Activated CD8-positive, alpha-beta memory T cell treated with anti-CD3 and anti-CD28 coated beads, Interleukin-2, amount 50 U/mL, for 1 hour (primary cell): ENCODE results near the gene ABT1.
"Not testable (repeated sequence)": the region's sequence is repeated elsewhere in the genome, so short reads cannot be mapped to it uniquely, and the experiment has no call there.

Experiments
- DNase-seq: peaks from one replicate; pipeline ENCODE4 v3.0.0-alpha.2; 2020; ENCODE audit errors: extremely low read depth

ABT1 gene

DNA sequence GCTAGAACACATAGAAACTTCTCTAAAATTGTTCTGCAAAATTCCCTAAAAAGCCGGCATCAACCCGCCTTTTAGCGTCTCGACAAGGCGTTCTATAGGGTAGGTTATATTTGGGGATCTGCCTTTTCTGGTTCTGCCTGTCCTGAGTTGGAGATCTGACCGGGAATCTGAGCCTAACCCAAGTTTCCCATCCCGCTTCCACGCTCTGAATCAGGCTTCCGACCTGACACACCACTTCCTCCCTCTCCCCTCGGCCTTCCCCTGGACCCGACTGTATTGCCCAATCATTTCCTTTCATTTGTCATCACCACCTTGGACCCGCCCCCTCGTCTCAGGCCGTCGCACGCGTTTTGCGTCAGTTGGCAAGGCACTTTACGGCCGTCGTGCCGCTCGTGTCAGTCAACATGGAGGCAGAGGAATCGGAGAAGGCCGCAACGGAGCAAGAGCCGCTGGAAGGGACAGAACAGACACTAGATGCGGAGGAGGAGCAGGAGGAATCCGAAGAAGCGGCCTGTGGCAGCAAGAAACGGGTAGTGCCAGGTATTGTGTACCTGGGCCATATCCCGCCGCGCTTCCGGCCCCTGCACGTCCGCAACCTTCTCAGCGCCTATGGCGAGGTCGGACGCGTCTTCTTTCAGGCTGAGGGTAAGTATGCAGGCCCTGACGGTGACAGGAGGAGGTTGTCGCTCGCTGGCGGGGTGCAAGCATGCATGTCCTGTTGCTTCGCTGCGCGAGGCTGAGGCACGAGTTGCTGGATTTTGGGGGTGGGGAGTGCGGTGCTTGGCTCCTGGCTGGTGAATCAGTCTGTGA is at the start of gene ABT1:
Gene ABT1, plus strand, starts transcription at position 375 of the 810 bp plus-strand sequence. Its CDS starts 30 bp downstream, at position 405.
- peak; percentile 91 for DNase-seq

DNA sequence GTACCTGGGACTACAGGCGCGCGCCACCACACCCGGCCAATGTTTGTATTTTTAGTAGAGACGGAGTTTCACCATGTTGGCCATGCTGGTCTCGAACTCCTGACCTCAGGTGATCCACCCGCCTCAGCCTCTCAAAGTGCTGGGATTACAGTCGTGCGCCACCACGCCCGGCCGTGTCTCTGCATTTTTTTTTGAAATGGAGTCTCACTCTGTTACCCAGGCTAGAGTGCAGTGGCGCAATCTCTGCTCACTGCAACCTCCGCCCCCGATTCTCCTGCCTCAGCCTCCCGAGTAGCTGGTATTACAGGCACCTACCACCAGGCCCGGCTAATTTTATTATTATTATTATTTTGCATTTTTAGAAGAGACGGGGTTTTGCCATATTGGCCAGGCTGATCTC is 49.4 kb upstream of the ABT1 start:
- DNase-seq: not testable (repeated sequence)

DNA sequence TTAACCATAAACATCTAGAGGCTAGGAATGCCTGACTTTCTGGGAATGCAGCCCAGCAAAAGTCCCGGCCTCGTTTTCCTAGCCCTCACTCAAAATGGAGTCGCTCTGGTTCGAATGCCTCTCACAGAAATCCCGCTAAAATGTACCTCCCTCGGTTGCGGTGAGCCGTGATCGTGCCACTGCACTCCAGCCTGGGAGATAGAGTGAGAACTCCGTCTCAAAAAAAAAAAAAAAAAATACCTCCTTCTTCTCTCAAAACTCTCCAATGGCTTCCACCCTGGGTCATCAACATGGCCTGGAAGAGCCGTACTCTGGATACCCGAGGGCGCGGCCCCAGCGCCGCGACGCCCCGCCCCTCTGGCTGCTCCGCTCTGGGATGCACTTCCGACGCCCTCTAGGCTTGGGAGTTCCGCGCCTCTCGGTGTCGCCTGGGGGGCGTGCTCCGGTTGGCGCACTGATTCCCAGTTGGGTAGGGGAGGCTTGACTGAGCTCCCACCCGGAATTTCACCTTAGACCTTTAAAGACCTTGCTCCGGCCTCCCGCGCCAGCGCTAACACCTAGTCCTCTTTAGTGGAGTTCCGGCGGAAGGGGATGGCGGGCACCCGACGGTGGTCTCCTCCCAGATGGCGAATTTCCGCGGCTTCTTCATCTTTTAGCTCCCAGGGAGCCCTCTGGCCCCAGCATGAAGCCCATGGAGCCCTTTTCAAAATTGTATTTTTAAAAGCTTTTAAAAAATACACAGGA is 46.3 kb upstream of the ABT1 start:
- DNase-seq: no peak

DNA sequence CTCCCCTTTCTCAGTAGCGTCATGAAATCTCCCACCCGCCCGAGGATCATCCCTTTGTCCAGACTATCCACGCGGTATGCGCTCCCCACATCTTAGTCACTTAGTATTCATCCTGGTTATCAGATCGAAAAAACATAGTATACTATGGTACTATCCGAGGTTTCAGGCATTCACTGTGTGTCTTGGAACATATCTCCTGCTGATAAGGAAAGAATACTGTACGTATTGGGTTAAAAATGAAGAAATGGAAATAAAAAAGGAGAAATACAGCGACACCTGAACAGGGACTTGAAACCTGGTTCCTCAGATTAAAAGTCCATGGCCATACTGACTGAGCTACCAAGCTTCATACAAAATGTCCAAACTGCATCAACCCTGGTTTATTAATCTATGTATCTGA is 44.5 kb upstream of the ABT1 start:
- DNase-seq: no peak

DNA sequence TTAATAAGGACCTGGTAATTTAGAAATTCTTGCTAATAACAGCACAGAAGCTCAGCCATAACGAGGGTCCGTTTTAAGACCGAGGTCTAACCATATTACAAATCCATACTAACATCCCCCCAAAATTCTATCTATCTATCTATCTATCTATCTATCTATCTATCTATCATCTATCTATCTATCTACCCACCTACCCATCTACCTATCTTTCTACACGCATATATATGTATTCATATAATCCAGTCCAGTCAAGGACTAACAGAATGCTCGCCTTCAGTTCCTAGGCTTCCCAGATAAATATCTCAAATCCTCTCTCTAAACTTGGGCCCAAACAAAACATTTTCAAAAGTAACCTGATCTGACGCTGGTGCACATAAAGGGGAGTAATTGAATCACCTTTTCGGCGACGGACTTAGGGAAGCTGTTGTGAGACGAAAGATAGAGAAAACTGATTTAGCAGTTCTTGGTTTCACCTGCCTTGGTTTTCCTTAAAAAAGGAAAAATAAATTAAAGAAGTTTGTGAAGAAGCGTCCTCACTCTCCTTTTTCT is 44.0 kb upstream of the ABT1 start:
- DNase-seq: no peak

DNA sequence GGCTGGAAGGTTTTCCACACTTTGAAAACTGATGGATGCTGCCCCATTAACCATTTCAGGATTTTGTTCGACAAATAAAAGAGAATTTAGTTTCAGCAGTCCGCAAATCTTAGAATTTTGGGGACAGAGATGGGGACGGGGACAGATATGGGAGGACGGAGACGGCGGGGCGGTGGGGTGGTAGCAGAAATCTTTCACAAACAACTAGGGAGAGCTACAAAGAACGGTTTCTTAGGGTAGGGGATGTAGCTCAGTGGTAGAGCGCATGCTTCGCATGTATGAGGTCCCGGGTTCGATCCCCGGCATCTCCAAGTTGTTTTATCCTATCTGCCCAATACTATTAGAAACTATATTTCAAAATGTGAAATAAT is 43.5 kb upstream of the ABT1 start:
- DNase-seq: no peak

DNA sequence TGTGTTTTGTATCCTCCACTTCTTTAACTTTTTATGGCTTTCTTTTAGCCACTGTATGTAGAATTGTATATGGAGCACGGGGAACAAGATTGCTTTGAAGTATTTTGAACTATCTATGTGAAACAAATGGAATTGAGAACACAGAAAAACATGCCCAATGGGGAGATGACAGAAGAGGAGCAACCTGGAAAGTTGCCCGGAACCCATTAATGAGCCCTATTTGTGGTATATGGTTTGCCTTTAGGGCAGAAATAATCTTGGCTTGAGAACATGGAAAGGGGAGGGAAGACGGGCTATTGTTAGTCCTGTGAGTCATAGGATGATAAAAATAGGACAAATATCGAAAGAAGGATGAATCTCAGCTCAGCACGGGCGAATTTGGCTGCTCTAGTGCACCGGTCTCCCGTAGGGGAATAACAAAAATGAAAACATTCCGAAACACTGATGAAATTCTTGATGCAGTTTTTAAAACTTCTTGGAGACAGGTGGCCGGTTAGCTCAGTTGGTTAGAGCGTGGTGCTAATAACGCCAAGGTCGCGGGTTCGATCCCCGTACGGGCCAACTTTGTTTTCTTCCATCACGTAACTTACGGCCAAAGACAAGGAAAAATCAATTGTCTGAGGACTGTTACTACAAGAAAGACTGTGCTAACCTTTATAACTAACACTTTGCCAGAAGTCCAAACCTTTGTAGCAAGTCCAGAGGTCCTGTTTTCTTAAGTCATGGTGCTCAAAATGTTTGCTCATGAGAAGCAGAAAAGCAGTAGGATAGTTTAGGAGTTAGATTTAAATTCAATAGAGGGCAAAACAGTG is 42.9 kb upstream of the ABT1 start:
- DNase-seq: no peak

DNA sequence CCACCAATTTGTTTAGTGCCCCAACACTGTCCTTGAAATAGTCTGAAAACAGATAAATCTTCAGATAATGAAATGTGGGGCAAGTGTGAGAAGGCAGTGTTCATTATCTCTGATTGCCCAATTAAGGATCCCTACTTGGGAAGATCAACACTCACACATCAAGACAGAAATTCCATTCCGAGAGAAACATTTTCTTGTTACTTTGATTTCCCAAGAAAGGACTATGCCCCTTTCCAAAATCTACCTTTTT is 42.4 kb upstream of the ABT1 start:
- DNase-seq: no peak

DNA sequence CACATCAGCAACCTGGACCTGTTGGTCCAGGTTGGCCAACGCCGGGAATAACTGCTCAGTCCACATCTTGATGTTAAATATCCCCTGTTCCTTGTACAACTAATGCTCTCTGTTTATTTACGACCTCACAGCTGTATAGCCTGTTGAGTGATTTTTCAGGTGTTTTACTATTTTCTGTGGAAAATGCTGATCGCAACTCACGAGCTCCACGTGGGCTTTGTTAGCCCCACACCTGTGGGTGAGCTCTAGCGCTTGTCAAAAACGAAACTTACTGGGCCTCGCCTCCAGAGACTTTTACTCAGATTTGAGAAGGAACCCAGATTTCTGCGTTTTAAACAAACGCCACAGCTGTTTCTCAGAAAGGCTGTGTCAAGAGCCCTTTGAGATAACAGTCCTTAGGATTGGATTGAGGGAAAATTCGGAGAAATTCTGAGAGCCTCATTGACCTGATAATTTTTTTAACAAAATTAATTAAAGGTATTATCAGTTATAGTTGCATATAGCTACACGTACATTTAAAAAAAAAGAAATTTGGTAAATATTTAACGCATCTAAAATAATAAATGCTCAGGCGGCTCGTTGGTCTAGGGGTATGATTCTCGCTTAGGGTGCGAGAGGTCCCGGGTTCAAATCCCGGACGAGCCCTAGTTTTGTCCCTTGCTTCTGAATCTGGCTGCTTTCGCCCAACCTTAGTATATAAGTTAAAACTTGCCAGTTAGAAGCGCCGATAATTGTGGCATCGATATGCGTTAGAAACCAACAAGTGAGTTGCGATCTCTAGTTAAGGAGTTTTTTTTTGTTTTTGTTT is 41.9 kb upstream of the ABT1 start:
- no peak for DNase-seq

DNA sequence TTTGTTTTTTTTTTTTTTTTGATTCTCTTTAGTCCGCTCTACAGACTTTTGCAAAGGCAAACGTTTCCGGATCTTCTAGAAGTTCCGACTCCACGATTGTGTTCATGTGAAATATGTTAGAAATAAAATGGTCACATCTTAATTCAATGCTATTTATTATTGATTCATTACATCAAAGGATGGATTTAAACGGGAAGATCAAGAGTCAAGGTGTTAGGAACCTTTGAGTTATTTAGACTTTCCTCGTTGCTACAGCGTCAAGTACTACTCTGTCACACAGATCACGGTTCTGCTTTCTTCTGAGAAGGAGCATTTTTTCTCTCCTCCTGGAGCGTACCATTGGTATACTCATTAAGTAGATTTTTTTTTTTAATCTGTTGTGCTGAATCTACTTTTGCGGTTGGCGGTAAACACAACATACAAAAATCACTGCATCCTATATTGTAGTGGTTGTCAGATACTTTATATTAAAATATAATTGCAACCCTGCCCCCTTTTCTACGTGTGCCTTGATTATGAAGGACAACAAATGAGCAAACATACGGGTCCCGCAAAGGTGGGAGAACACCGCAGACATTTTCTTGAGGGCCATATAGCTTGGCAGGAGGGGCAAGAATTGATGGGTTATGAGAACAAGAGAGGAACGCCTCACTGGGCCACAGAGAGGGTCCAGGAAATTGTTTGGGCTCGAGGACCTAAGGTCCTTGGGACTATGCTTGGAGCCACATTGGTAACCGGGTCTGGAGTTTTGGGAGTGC is 41.1 kb upstream of the ABT1 start:
- no peak for DNase-seq

DNA sequence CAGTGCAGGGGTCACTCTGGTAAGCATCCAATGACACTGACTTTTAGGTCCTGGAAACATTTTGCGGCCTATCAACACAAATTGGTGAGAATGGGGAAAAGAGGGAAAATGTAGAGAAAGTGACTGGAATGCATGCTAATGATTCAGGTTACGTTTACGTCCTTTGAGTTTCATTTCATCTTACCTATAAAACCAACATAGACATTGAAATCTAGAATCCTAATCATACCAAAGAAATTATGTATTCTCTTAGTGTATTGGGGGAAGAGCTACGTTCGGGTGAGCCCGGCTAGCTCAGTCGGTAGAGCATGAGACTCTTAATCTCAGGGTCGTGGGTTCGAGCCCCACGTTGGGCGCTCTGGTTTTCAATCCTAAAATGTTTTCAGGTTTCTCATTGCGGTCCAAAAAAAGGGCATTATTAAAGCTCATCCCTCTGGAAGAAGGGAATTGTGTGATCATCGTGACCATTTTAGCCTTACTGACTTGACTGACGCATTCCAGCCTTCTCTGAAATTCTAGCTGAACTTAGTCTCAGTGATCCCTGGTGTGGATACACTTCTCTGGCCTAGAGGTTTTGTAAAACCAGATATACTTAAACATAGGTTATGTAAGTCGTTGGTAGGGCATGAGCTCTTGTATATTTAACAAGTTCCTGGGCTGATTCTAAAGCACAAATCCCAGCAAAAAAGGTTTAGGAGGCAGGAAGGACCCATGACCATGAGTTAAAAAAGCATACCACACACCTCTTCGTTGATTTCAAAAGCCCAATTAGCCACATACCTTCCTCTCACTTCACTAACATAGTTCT is 40.3 kb upstream of the ABT1 start:
- DNase-seq: no peak

DNA sequence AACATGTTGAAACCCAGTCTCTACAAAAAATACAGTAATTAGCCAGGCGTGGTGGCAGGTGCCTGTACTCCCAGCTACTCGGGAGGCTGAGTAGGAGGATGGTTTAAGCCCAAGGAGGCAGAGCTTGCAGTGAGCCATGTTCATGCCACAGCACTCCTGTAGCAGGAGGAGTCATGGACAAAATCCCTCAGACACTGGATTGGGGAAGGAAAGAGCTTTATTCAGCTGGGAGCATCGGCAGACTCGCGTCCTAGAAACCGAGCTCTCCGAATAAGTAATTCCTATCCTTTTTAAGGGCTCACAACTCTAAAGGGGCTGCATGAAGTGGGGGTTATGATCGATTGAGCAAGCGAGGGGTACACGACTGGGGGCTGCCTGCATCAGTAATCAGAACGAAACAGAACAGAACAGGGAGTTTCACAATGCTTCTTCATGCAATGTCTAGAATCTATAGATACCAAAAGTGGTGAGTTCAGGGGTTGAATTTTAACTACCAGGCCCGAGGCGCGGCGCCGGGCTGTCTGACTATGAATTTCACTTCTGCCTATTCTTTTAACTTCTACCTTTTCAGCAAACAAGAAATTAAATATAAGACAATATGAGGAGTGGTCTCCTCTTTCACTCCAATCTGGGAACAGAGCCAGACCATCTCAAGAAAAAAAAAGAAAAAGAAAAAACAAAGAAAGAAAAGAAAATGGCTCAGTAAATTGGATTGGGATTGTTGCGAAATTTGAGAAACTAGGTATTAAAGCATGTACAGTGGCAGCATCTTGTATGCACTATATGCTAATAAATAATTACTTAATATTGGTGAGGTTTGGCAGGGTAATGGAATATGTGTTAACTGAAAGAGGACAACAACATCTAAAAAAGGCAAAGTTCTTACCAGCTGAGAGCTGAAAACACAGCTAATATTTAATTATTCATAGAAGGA is 35.0 kb upstream of the ABT1 start:
- DNase-seq: no peak

DNA sequence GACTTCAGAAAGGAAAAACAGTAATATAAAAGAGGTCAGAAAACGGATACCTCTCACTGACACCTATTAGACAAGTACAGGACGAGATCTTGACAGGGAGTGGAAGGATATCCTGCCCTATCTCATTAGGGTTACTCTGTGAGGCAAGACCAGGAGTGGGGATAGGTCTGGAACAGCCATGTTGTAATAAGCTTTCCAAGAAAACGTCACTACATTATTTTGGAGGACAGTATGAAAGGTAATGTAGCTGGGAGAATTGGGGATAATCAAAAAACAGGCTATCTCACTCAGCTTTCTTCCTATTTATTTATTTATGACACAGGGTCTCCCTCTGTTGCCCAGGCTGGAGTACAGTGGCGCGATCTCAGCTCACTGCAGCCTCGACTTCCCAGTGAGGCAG is 33.3 kb upstream of the ABT1 start:
- no peak for DNase-seq

DNA sequence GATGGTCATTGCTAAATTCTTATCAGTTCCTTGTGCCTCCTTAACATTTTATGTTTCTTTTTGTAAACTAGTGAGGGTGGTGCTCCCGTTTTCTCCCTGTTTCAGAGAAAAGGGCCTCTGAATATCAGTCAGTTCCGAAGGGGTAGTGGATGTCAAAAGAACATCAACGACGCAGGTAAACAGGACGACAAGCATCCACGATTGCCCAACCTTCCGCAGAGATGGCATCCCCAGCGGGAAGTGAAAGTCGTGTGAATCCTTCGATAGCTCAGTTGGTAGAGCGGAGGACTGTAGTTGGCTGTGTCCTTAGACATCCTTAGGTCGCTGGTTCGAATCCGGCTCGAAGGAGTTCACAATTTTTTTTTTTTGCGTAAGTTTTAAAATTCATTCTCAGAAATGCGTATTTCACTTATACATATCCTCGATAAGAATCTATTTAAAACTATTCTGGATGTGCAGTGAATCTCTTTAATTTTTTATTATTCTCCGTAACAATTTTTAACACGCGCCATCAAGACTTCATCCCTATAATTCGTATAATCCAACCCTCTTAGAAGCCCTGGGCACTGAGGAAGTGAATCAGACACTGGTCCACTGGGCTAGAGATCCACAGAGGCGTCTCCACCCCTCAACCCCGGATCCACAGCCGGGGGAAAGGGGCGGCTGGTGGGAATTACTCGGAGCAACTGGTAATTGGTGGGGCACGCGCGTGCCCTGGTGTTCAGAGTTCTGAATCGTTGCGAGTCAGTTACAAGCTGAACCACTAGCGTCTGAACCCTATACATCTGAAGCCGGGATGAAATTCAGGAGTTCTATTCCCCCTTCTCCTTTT is 27.9 kb upstream of the ABT1 start:
- peak; percentile 95 for DNase-seq

DNA sequence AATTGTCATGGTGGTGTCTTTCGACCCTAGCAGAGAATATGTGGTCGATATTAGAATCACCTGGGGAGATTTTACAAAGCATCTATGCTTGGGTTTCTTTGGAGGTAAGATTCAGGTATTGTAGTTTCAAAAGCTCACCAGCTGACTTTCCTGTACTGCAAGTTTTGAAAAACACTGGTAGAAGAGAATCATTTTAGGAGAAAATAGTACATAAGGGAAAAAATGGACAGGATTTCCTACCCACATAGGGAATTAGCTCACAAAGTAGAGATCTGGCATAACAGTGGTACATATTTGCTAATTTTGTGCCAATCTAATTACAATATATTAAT is 27.4 kb upstream of the ABT1 start:
- DNase-seq: no peak

DNA sequence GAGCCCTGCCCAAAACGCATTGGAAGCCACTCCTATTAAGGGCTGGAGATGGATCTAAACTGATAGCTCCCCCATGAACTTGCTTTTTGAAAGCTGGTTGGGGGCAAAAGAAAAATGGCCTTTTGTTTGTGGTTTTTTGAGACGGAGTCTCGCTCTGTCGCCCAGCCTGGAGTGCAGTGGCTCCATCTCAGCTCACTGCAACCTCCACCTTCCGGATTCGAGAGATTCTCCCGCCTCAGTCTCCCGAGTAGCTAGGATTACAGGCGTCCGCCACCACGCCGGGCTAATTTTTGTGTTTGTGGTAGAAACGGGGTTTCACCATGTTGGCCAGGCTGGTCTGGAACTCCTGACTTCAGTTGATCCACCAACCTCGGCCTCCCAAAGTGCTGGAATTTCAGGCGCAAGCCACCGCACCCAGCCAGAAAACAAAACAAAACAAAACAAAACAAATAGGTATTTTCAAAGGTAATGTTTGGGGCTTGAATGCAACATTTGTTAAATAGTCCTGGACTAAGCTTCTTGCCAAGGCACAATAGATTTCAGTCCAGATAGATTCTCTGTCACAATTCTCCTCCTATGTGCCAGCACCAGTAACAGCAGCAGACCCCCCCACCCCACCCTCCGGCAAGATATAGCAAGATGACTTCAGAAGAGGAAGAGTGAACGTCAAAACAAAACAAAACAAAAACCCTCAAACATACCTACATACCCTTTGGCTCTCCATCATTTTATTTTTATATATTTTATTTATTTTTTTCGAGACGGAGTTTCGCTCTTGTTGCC is 26.5 kb upstream of the ABT1 start:
- no peak for DNase-seq

DNA sequence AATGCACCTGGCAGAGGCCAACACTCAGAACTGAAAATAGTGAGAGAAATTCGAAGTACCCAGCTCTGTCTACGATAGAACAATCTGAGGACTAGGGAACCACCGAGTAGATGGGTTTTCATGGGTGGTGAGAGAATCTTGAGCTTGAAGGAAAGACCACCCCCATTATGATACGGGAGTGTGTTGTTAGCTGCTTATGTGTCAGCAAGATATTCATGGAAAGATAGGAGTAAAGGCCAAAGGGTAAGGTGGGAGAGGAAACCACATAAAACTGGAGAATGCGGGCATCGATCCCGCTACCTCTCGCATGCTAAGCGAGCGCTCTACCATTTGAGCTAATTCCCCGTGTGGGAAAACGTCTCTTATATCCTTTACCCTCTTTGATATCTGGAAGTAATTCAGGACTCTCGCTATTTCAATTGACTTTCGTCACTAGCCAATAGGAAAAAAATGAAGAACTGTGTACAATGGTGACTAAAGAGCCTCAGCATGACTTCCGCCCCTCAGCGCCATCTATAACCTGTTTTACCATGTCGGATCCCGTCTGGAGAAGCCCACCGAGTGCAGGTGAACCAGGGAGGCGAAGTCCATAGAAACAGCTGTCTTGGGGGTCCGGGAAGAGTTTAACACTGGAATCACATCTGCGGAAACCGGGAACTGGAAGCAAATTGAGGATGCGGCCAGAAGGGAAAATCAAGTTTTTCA is 25.0 kb upstream of the ABT1 start:
- no peak for DNase-seq
